Measurements from ENCODE around the gene SLC17A9.
"Not testable (repeated sequence)": the region's sequence is repeated elsewhere in the genome, so short reads cannot be mapped to it uniquely, and the experiment has no call there.

SLC17A9 gene

GRCh38 chr20:62957136-62958117 is 4.9 kb downstream of the SLC17A9 start:
- no peak for DNase-seq (ENCODE audit: low spot score)

DNA sequence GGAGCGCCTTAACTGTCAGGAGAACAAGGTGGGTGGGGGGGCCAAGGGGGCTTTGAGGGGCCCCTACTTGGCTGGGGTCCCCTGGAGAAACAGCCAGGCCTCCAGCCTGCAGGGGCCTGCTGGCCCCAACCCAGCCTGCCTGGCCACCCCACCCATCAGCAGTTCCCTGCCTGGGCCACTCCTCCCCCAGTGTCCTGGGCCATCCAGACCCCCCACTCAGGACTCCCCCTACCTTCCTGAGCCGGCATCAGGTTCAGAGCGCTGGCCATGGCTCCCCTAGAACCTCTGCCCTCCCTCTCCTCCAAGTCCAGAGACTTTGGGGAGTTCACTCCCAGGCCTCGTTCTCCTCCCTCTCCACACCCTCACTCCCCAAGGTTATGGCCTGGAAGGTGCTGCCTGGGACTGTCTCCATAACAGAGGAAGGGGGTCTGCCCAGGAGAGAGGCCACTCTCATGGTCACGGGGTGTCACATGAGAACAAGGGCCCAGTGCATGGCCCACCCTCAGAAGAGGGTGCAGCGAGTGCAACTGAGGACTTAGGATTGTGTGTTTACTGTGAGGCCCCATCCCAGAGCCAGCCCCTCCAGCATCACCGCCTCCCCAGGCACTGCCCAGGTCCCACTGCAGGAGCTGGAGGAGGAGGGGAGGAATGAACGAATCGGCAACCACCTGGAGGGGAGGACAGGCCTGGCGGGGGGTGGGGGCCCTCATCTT is 6.0 kb downstream of the SLC17A9 start:
- no peak for DNase-seq (ENCODE audit: low spot score)

DNA sequence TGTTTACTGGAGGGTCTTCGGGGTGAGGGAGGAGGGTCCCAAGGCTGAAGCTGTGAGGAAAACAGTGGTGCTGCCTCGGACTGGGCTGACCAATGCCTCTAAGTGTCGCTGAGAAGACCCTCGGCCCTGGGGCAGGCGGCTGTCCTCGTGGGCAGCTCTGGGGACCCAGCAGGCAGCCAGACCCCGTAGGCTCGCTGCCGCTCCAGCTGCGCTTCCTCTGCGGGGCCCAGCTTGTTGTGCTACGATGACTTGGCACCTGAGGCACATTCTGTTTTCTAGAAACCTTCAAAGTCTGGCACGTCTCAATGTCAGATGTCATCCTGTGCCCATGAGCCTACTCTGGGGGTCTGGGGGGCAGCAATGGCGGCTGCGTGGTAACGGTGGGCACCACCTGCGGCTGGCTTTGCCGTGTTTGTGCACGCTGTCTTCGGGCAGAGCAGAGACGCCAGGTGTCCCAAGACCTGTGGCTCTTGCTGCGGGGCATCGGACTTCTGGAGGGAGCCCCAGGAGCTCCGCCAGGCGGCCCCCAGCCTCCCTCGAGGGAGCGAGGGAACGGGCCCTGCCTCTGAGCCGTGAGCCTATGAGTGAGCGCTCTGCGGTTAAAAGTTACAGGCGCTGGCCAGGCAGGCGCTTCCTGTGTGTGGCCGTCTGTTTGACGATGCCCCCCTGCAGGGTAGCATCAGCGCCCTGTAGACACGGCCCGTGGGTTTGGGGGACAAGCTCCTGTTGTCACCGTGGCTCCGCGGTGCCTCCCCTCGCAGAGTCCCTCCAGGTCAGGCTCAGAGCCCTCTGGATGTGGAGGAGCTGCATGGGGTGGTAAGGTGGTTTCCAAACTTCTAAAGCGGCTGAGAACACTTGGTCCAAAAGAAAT is 6.8 kb downstream of the SLC17A9 start:
- no peak for DNase-seq (ENCODE audit: low spot score)

GRCh38 chr20:62959998-62960436 is 7.5 kb downstream of the SLC17A9 start:
- DNase-seq (ENCODE audit: low spot score) = no peak

DNA sequence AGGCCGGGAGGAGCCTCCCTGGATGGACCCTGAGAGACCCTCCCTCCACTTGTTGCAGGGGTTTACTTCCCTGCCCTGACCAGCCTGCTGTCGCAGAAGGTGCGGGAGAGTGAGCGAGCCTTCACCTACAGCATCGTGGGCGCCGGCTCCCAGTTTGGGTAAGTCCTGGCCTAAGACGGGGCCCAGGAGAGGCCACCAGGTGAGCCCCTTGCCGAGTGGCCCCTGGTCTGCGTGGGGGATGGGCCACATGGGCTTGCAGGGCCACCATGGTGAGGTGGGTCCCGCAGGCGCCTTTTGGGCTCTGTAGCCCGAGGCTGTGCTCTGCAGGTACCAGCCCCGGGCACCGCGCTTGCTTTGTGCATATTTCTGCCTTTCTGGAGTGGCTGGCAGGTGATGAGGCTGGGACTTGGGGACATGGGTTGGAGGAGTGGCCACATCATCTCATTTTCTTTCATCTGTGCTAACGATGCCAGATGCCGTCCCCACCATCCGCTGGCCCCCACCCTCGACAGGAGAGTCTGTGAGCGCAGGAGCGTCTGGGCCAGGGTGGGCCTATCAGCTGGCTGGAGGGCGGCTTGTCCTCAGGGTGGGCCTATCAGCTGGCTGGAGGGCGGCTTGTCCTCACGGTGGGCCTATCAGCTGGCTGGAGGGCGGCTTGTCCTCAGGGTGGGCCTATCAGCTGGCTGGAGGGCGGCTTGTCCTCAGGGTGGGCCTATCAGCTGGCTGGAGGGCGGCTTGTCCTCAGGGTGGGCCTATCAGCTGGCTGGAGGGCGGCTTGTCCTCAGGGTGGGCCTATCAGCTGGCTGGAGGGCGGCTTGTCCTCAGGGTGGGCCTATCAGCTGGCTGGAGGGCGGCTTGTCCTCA is 8.2 kb downstream of the SLC17A9 start:
- DNase-seq (ENCODE audit: low spot score) = not testable (repeated sequence)

DNA sequence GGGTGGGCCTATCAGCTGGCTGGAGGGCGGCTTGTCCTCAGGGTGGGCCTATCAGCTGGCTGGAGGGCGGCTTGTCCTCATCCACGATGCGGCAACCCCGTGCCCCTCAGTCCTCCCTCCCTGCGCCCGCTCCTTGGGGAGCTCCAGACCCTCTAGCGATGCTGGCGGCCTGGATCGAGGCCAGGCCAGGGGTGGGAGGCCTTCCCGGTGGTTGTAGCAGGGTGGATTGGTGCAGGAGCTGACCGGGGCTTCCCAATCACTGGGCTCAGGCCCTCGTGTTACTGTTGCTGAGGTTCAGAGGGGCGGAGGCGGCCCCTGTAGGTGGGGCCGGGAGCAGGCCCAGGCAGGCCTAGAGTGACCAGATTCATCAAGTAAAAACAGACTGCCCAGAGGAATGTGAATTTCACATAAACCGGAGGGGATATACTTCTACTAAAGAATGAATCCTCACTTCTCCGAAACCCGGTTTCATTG is 8.8 kb downstream of the SLC17A9 start:
- no peak for DNase-seq (ENCODE audit: low spot score)

DNA sequence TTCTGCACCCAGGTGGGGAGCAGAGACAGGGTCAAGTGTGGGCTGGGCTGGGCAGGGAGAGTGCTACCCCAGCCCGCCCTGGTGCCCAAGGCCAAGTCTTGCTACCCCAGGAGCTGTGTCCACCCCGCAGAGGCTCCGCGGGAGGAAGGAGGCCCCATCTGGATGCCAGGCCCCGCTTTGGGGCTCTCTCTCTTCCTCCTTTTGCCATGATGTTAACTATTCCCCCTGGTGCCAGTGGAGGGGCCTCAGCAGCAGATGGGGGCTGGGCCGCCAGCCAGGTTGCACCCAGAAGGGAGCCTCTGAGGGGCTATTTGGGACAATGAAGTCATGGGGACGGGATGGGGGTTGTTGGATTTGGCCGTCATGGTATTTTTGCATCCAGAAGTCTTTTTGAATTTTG is 9.3 kb downstream of the SLC17A9 start:
- no peak for DNase-seq (ENCODE audit: low spot score)

GRCh38 chr20:62962221-62962879 is 9.8 kb downstream of the SLC17A9 start:
- no peak for DNase-seq (ENCODE audit: low spot score)

- no peak for DNase-seq (ENCODE audit: low spot score)
Observed at GRCh38 chr20:62962891-62963613, 10.5 kb downstream of the SLC17A9 start.

DNA sequence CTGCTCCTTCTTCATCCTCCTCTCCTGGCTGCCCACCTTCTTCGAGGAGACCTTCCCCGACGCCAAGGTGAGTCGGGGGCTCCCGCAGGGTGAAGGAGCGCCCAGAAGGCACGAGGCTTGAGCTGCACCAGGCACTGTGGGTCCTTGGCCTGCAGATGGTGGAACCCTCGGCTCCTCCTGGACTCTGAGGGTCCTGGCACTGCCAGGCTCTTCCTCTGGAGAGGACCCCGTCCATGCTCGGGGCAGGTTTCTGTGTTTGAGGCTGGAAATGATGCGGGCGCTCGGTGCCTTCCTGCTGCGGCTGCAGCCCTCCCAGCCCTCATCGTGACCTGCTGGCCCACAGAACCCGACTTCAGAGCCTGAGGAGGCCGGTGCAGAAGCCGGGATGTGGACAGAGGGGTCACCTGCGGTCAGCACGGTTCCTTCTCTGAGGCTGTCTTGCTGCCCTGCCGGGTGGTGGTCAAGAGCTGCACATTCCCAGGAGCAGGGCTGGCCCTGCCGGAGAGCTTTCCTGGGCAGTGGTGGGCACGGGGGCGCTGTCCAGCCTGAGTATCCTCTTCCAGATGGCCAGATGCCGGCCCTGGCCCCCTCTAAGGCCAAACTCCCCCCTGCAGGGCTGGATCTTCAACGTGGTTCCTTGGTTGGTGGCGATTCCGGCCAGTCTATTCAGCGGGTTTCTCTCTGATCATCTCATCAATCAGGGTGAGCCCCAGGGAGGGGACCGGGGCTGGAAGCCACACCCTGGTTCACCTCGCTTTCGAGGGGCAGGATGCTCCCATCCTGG is 11.3 kb downstream of the SLC17A9 start:
- no peak for DNase-seq (ENCODE audit: low spot score)

GRCh38 chr20:62964700-62965099 is 12.2 kb downstream of the SLC17A9 start:
- DNase-seq (ENCODE audit: low spot score) = no peak

DNA sequence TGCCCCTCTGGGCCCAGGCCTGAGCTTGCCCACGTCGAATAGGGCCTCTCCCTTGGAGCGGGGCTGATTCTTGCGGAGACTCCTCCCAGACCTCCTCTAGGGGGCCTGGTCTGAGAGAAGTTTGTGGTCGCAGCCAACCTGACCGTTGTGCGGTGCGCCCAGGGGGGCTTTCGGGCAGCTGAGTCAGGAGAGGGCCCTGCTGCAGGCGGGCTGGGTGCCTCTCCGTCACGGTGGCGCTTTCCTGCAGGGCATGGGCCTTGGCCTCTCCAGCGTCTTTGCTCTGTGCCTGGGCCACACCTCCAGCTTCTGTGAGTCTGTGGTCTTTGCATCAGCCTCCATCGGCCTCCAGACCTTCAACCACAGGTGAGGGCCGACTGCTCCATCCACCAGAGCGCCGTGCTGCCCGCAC is 12.9 kb downstream of the SLC17A9 start:
- no peak for DNase-seq (ENCODE audit: low spot score)

- DNase-seq (ENCODE audit: low spot score) = no peak
Observed at GRCh38 chr20:62966212-62967148, 14.0 kb downstream of the SLC17A9 start.

- DNase-seq (ENCODE audit: low spot score) = no peak
Observed at GRCh38 chr20:62967149-62967501, 14.6 kb downstream of the SLC17A9 start.

DNA sequence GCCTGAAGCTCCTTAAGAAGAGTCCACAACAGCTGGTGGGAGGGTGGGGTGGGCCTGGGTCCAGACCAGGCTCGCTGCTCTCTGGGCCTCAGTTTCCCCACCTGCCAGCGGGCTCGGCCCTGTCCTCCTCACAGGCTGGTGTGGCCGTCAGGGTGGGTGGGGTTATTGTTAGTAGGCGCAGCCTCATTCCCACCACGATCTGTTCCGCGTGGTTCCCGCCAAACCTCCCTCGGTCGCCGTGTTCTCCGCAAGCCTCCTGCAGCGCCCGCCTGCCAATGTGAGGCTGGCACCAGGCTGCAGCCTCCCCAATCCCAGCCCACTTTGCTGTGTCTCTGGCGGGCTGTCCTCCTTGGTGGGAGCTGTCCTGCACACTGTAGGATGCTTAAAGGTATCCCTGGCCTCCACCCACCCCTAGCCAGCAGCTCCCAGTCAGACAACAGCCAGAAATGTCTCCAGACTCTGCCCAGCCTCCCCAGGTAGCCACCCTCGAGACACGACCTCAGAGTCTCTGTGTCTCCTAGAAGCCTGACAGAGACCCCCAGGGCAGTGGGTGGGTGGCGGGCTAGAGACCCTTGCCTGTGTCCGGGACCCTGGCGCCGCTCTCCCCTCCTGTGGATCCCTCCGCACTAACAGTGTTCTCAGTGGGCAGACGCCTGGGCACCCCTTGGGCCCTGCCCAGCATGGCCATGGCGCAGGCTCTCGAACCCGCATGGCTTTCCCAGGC is 15.3 kb downstream of the SLC17A9 start:
- no peak for DNase-seq (ENCODE audit: low spot score)

- no peak for DNase-seq (ENCODE audit: low spot score)
Observed at GRCh38 chr20:62968378-62969178, 16.1 kb downstream of the SLC17A9 start.

Data from AG08395 (cell line).